Esophagus mucosa (tissue), 1 donor: ENCODE measurements around the gene UGT1A6. TPM values are rescaled to one million over a fixed set of nuclear protein-coding genes. Genes with fewer than 3 reads are reported as not detected.
"Not testable (repeated sequence)": the region's sequence is repeated elsewhere in the genome, so short reads cannot be mapped to it uniquely, and the experiment has no call there.

Source experiments
- ATAC-seq: fragments of 200-7000 bp; cut with Tn5 transposase; one replicate; pipeline ENCODE4 v1.9.1; 2020
- total RNA-seq: library from RNA; stranded (reverse); gene quantifications from one replicate; pipeline ENCODE4 v1.2.4, GENCODE V29; 2023
- donor health status: DM: yes; HTN: yes; CAD: no.

Gene UGT1A6
- total RNA-seq = 11.2 TPM

DNA sequence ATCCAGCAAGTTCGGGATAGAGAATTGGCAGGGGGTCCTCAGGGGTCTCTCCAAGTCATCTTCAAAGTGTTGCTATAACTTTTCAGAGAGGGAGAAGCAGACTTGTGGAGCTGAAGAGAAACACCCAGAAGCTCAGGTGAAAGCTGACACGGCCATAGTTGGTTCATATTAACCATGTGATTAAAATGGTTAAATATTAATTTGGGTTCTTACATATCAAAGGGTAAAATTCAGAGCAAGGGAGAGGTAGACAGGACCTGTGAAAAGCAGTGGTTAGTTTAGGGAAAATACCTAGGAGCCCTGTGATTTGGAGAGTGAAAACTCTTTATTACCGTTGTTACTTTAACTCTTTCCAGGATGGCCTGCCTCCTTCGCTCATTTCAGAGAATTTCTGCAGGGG lies at the start of gene UGT1A6:
Gene UGT1A6 (plus strand): TSS at position 243 of the 400 bp plus-strand sequence. CDS start 115 bp downstream, at position 358.
- ATAC-seq = no peak

GRCh38 chr2:233643128-233643527 lies 49.6 kb upstream of the UGT1A6 start:
- peak; percentile 70 for ATAC-seq

DNA sequence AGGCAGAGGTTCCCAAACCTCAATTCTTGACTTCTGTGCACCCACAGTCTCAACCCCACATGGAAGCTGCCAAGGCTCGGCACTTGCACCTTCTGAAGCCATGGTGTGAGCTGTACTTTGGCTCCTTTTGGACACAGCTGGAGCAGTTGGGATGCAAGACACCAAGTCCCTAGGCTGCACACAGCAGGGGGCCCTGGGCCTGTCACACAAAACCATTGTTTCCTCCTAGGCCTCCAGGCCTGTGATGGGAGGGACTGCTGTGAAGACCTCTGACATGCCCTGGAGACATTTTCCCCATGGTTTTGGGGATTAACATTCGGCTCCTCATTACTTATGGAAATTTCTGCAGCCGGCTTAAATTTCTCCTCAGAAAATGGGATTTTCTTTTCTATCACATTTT lies 46.7 kb upstream of the UGT1A6 start:
- not testable (repeated sequence) for ATAC-seq

DNA sequence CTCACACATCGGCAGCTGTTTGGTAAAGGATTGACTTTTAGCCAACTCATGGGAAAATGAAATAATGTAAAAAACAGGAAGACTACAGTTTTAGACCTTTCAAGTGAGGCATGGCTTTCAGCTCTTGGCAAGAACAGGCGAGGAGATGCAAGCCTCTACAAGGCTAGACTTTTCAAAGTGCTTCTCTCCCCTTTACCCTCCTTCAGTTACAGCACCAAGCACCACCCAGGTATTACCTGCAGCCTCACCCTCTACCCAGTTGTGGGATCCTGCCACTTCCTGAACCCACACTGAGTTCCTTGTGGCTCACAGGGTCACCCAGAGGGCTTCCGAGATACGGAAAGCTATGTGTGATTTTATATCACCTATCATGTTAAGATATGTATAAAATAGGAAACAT lies 41.7 kb upstream of the UGT1A6 start:
- peak; percentile 97 for ATAC-seq

GRCh38 chr2:233651430-233651829 lies 41.3 kb upstream of the UGT1A6 start:
- ATAC-seq = peak; percentile 21

- ATAC-seq = no peak
Measured at GRCh38 chr2:233654501-233654900, 38.2 kb upstream of the UGT1A6 start.

- ATAC-seq = no peak
Measured at GRCh38 chr2:233655043-233655442, 37.6 kb upstream of the UGT1A6 start.

GRCh38 chr2:233655943-233656342 lies 36.7 kb upstream of the UGT1A6 start:
- not testable (repeated sequence) for ATAC-seq

- no peak for ATAC-seq
Measured at GRCh38 chr2:233656443-233656842, 36.2 kb upstream of the UGT1A6 start.

GRCh38 chr2:233658610-233659009 lies 34.1 kb upstream of the UGT1A6 start:
- no peak for ATAC-seq

- ATAC-seq = no peak
Measured at GRCh38 chr2:233663911-233664310, 28.8 kb upstream of the UGT1A6 start.

DNA sequence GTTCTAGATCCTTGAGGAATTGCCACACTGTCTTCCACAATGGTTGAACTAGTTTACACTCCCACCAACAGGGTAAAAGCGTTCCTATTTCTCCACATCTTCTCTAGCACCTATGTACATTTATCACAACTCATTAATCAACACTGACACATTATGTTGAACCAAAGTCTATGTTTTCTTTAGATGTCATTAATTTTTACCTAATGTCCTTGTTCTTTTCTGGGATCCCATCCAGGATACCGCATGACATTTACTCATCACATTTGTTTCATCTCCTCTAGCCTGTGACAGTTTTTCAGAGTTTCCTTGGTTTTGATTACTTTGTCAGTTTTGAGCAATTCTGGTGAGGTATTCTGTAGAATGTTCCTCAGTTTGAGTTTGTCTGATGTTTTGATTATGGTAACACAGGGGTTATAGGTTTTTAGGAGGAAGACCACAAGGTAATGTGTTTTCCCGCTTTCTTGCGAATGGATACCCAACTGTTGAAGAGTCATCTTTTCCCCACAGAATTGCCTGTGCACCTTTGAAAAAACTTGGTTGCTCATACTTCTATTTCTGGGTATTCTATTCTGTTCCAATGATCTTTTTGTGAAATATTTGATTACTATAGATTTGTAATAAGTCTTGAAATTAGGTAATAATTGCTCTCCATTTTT lies 24.0 kb upstream of the UGT1A6 start:
- ATAC-seq = no peak

DNA sequence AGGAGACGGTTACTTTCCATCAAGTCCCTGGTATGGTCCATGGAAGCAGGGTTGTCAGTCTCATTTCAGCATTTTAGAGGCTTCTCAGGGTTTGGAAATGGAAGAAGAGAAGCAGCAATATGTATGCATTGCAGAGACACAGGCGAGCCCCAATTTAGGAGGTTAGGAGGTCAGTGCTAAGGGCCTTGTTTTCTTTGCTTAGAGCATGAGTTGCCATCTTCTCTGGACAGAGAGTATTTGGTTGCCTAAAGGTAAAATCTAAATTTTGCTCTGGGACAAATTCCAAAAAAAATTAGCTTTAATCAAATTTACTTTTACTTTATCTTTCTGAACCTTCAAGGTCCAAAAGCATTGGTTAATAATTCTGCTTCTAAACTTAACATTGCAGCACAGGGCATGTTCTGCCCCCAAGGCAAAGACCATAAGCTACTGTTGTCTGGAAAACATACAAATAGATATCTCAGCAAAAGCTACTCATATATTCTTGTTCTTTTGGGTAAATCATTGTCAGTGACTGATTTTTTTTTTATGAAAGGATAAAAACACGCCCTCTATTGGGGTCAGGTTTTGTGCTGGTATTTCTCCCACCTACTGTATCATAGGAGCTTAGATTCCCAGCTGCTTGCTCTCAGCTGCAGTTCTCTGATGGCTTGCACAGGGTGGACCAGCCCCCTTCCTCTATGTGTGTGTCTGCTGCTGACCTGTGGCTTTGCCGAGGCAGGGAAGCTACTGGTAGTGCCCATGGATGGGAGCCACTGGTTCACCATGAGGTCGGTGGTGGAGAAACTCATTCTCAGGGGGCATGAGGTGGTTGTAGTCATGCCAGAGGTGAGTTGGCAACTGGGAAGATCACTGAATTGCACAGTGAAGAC lies 21.2 kb upstream of the UGT1A6 start, which contains the start of gene UGT1A9:
Gene UGT1A9 (plus strand): TSS at position 609 of the 872 bp plus-strand sequence. CDS start 37 bp downstream, at position 646.
- no peak for ATAC-seq

DNA sequence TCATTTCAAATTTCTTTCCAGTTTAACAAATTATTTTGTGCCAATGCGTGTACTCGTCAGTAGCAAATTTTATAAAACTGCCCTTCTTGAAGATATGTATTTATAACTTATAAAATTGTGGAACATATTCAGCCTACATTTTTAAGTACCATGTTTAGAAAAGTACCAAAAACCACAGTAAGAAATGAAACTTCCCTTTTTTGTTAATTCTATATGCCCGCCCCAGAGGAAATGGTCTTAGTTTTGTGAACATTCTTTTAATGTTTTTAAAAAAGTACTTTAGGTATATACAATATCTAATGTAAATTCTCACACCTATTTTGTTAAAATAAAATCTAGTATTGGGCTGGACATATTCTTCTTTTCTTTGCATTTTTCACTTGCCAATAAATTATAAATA lies 19.8 kb upstream of the UGT1A6 start:
- ATAC-seq = no peak

GRCh38 chr2:233673896-233674295 lies 18.8 kb upstream of the UGT1A6 start:
- ATAC-seq = no peak

DNA sequence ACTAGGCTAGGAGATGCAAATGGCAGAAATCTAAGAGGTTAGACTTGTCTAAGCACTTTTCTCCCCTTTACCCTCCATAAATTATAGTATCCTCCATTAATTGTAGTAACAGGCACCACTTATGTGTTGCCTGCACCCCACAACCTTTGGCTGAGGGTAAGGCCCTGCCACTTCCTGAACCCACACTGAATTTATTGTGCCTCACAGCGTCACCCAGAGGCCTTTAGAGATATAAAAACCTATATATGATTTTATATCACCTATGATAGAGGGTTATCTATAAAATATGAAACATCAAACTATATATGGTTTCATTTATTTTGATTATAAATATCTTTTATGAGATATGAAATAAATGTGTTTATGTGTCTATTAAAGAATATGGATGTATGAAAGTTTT lies 18.4 kb upstream of the UGT1A6 start:
- no peak for ATAC-seq

- no peak for ATAC-seq
Measured at GRCh38 chr2:233674995-233675394, 17.7 kb upstream of the UGT1A6 start.

GRCh38 chr2:233676046-233676445 lies 16.6 kb upstream of the UGT1A6 start:
- ATAC-seq = no peak

GRCh38 chr2:233679196-233679595 lies 13.5 kb upstream of the UGT1A6 start:
- ATAC-seq = peak; percentile 26

- no peak for ATAC-seq
Measured at GRCh38 chr2:233680361-233681045, 12.2 kb upstream of the UGT1A6 start.

DNA sequence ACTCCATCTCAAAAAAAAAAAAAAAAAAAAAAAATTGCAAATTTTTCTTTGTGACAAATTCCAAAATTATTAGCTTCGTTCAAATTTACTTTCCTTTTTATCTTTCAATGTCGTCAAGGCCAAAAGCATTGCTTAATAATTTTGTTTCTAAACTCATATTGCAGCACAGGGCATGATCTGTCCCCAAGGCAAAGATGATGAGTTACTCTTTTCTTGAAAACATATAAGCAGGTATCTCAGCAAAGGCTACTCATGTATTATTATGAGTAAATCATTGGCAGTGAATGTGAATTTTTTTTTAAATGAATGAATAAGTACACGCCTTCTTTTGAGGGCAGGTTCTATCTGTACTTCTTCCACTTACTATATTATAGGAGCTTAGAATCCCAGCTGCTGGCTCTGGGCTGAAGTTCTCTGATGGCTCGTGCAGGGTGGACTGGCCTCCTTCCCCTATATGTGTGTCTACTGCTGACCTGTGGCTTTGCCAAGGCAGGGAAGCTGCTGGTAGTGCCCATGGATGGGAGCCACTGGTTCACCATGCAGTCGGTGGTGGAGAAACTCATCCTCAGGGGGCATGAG lies 11.1 kb upstream of the UGT1A6 start, which contains the start of gene UGT1A7:
Gene UGT1A7 (plus strand): TSS at position 381 of the 579 bp plus-strand sequence. CDS start 37 bp downstream, at position 418.
- peak; percentile 74 for ATAC-seq

DNA sequence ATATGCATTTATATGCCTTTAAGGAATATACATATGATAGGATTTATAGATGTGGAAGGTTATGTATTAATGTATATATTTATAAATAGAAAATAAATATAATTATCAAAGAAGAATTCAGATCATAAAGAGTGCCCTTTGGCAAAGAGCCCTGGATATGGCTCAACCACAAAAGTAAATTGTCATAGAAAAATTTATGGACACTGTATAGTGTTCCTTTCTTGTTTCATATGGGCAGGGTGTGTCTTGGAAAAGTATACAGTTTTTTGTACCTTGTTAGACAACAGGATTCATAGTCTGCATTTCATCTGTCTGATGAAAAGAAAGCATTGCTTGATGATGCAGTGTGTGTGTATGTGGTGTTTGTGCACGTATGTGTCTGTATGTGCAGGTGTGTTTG lies 8.1 kb upstream of the UGT1A6 start:
- ATAC-seq = peak; percentile 13

DNA sequence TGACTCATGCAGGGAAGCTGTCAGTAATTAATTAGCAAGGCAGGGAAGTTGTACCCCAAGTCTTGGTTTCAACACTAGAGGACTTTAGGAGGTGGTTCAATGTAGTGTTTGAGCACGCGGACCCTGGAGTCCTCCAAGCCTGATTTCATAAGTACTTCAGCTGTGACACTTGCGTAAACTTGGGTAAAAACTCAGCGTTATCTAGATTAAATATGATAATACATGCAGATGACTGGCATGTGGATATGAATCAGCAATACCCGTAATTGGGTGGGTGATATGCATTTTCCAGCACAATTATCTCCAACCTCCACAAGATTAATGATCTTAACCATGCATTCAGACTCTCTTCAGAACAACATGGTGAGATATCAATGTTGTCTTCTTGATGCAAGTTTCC lies 5.8 kb upstream of the UGT1A6 start:
- no peak for ATAC-seq
